MM.1S (cell line): ENCODE results near the gene WRNIP1.

Experiments used
- DNase-seq: peaks from one replicate; pipeline ENCODE4 v3.0.0-alpha.2; 2015
- H2AFZ ChIP-seq: fragments of 300-600 bp; sonication (generic); 2 replicates; pipeline ENCODE4 v1.6.0; 2016; ENCODE audit warnings: antibody characterized with exemption, low read length
- H3F3A ChIP-seq: fragments of 300-600 bp; sonication (generic); 2 replicates; pipeline ENCODE4 v1.6.1; 2016; ENCODE audit warnings: mild to moderate bottlenecking, antibody characterized with exemption, low read length, moderate library complexity, mixed read lengths; ENCODE audit not compliant: insufficient read depth
- H3K27ac ChIP-seq: fragments of 300-600 bp; sonication (generic); 2 replicates; pipeline ENCODE4 v1.5.1; 2016; ENCODE audit warnings: mild to moderate bottlenecking, low read length
- H3K27me3 ChIP-seq: fragments of 300-600 bp; sonication (generic); replicated peaks from 2 replicates; pipeline ENCODE4 v1.6.0; 2016; ENCODE audit warnings: low read length; ENCODE audit not compliant: insufficient read depth
- H3K36me3 ChIP-seq: fragments of 300-600 bp; sonication (generic); replicated peaks from 2 replicates; pipeline ENCODE4 v1.6.1; 2016; ENCODE audit warnings: mild to moderate bottlenecking, low read length, mixed read lengths; ENCODE audit not compliant: insufficient read depth
- H3K4me1 ChIP-seq: fragments of 300-600 bp; sonication (generic); 2 replicates; pipeline ENCODE4 v1.6.1; 2016; ENCODE audit warnings: low read length, mixed read lengths
- H3K4me2 ChIP-seq: fragments of 300-600 bp; sonication (generic); 2 replicates; pipeline ENCODE4 v1.6.0; 2016; ENCODE audit warnings: low read depth, low read length
- H3K4me3 ChIP-seq: fragments of 300-600 bp; sonication (generic); 2 replicates; pipeline ENCODE4 v1.5.1; 2016; ENCODE audit warnings: low read length, mixed read lengths
- H3K79me2 ChIP-seq: fragments of 300-600 bp; sonication (generic); 2 replicates; pipeline ENCODE4 v1.6.1; 2016; ENCODE audit warnings: mixed run types, low read length, mixed read lengths
- H3K9ac ChIP-seq: fragments of 300-600 bp; sonication (generic); 2 replicates; pipeline ENCODE4 v1.6.1; 2016; ENCODE audit warnings: low read length, mixed read lengths
- H3K9me2 ChIP-seq: fragments of 300-600 bp; sonication (generic); replicated peaks from 2 replicates; pipeline ENCODE4 v1.6.1; 2016; ENCODE audit warnings: mild to moderate bottlenecking, low read length, mixed read lengths; ENCODE audit not compliant: insufficient read depth
- H3K9me3 ChIP-seq: fragments of 300-600 bp; sonication (generic); replicated peaks from 2 replicates; pipeline ENCODE4 v1.6.1; 2016; ENCODE audit warnings: mild to moderate bottlenecking, low read length, mixed read lengths; ENCODE audit not compliant: insufficient read depth
- H4K20me1 ChIP-seq: fragments of 300-600 bp; sonication (generic); 2 replicates; pipeline ENCODE4 v1.6.1; 2016; ENCODE audit warnings: mild to moderate bottlenecking, low read length, moderate library complexity, mixed read lengths; ENCODE audit not compliant: insufficient read depth
- EZH2 ChIP-seq: fragments of 300-600 bp; sonication (generic); optimal IDR thresholded peaks from 2 replicates; pipeline ENCODE3; 2017; ENCODE audit warnings: low read depth, mild to moderate bottlenecking, antibody characterized with exemption, low read length, mixed read lengths
- EZH2phosphoT487 ChIP-seq: fragments of 300-600 bp; sonication (generic); IDR thresholded peaks from 2 replicates; pipeline ENCODE4 v1.6.1; 2018; ENCODE audit warnings: antibody characterized with exemption, low read length
- TF ChIP-seq, protein P1 (sequence below): fragments of 300-600 bp; sonication (generic); IDR thresholded peaks from 2 replicates; pipeline ENCODE4 v1.5.1; 2016; ENCODE audit warnings: antibody characterized with exemption, low read length, mixed read lengths

Gene WRNIP1

GRCh38 chr6:2725364-2725988 lies 39.7 kb upstream of the WRNIP1 start:
- Histone ChIP-seq H3K27me3 (no peaks in the 10 kb centered on the region), H3K9me2 (no peaks in the 10 kb centered on the region), H3K27ac (no peak overlapping the region), H4K20me1 (no peaks in the 10 kb centered on the region), H3K9me3 (no peaks in the 10 kb centered on the region), H3K36me3 (no peaks in the 10 kb centered on the region), H3K4me2 (no peak overlapping the region), H3K4me3 (no peak overlapping the region), H3K4me1 (no peaks in the 10 kb centered on the region), H2AFZ (no peak overlapping the region), H3K9ac (no peak overlapping the region), H3F3A (no peaks in the 10 kb centered on the region), H3K79me2 (no peaks in the 10 kb centered on the region)
- no peak for DNase-seq
- TF ChIP-seq EZH2: no peak
- no peak for TF ChIP-seq EZH2phosphoT487
- TF ChIP-seq, protein P1, sequence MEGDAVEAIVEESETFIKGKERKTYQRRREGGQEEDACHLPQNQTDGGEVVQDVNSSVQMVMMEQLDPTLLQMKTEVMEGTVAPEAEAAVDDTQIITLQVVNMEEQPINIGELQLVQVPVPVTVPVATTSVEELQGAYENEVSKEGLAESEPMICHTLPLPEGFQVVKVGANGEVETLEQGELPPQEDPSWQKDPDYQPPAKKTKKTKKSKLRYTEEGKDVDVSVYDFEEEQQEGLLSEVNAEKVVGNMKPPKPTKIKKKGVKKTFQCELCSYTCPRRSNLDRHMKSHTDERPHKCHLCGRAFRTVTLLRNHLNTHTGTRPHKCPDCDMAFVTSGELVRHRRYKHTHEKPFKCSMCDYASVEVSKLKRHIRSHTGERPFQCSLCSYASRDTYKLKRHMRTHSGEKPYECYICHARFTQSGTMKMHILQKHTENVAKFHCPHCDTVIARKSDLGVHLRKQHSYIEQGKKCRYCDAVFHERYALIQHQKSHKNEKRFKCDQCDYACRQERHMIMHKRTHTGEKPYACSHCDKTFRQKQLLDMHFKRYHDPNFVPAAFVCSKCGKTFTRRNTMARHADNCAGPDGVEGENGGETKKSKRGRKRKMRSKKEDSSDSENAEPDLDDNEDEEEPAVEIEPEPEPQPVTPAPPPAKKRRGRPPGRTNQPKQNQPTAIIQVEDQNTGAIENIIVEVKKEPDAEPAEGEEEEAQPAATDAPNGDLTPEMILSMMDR: no peak

DNA sequence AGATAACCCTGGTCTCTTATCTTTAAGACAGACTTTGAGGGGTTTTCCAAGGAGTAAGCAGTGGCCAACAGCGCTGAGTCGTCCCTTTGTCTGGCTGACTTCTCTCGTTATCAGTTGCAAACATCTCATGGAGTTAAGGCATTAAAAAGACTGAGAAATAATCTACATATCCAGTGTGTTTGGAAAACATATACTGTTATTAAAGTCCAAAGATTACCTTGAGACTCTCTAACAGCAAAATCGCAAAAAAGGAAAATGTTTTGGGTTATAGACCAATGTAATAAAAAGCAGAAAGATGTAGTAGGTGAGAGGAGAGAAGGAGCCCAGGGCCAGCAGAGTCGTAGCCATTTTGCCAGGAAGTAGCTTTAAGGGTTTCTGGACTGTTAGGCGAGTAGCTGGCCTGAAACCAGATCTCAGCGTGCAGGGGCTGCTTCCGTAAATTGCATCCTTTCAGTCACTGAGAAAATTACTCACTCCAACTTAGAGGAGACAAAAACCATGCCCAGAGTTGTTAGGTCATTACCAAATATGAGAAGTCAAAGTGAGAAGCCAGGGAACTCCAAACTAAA lies 39.1 kb upstream of the WRNIP1 start:
- H3K4me2 ChIP-seq: no peak overlapping the region
- H2AFZ ChIP-seq: no peak overlapping the region
- H3K79me2 ChIP-seq: no peaks in the 10 kb centered on the region
- no peak overlapping the region for H3K4me3 ChIP-seq
- no peaks in the 10 kb centered on the region for H3K9me2 ChIP-seq
- no peaks in the 10 kb centered on the region for H3F3A ChIP-seq
- no peaks in the 10 kb centered on the region for H3K27me3 ChIP-seq
- DNase-seq: no peak
- no peaks in the 10 kb centered on the region for H3K9me3 ChIP-seq
- no peaks in the 10 kb centered on the region for H3K36me3 ChIP-seq
- no peaks in the 10 kb centered on the region for H3K4me1 ChIP-seq
- H4K20me1 ChIP-seq: no peaks in the 10 kb centered on the region
- TF ChIP-seq EZH2phosphoT487 (no peak), EZH2 (no peak)
- TF ChIP-seq, protein P1: no peak
- no peak overlapping the region for H3K9ac ChIP-seq
- H3K27ac ChIP-seq: no peak overlapping the region

DNA sequence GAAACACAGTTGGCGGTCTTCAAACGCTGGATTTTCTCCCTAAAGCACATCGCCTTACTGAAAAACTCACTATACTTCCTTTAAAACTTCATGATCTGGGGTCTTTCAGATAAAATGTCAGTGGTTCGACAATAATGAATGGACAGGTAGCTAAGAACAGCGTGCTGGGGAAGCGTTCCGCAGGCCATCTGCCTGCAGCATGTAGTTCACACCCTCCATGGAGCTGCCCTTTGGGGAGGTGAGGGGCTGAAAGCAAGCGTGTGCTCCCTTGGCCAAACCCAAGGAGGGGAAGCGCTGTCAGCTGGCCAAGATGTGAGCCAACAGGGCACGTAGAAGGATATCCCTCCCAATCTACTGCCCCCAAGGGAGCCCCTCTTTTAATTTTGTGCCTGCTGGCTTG lies 35.3 kb upstream of the WRNIP1 start:
- H3K27me3 ChIP-seq: no peaks in the 10 kb centered on the region
- no peaks in the 10 kb centered on the region for H3K9me3 ChIP-seq
- no peak overlapping the region for H3K4me3 ChIP-seq
- no peaks in the 10 kb centered on the region for H3F3A ChIP-seq
- no peaks in the 10 kb centered on the region for H3K79me2 ChIP-seq
- no peak for DNase-seq
- no peak for TF ChIP-seq EZH2phosphoT487
- TF ChIP-seq, protein P1: no peak
- TF ChIP-seq EZH2: no peak
- no peaks in the 10 kb centered on the region for H3K9me2 ChIP-seq
- no peaks in the 10 kb centered on the region for H3K36me3 ChIP-seq
- H4K20me1 ChIP-seq: no peaks in the 10 kb centered on the region
- no peak overlapping the region for H3K9ac ChIP-seq
- no peak overlapping the region for H2AFZ ChIP-seq
- no peaks in the 10 kb centered on the region for H3K4me1 ChIP-seq
- no peak overlapping the region for H3K27ac ChIP-seq
- H3K4me2 ChIP-seq: no peak overlapping the region
